ENCODE measurements around the gene TDRD12.

The TDRD12 gene

GRCh38 chr19:32691291-32691951 lies 28.1 kb upstream of the TDRD12 start, which contains the start of gene NUDT19 (continued):
- TF ChIP-seq GLIS2 (tag by site-specific recombination; IDR thresholded peaks at IDR 0.05) (peak; percentile 97), REST (tag by site-specific recombination; IDR thresholded peaks at IDR 0.05) (no peak; the same call in 1 of the 2 replicates), ZNF335 (tag by site-specific recombination; conservative IDR thresholded peaks at IDR 0.05) (peak; percentile 100), ZSCAN30 (tag by site-specific recombination; IDR thresholded peaks at IDR 0.05) (peak; percentile 90; the same call in 1 of the 2 replicates), ZNF174 (tag by site-specific recombination; IDR thresholded peaks at IDR 0.05) (no peak), MYNN (tag by site-specific recombination; IDR thresholded peaks at IDR 0.05; ENCODE audit: borderline replicate concordance) (no peak), ZNF132 (tag by site-specific recombination; IDR thresholded peaks at IDR 0.05; ENCODE audit: borderline replicate concordance) (no peak), ZNF600 (tag by site-specific recombination; IDR thresholded peaks at IDR 0.05) (peak; percentile 93), ZNF664 (tag by site-specific recombination; IDR thresholded peaks at IDR 0.05) (peak; percentile 58; the same call in 1 of the 2 replicates), MZF1 (tag by site-specific recombination; IDR thresholded peaks at IDR 0.05; ENCODE audit: borderline replicate concordance) (no peak), ZBTB11 (tag by site-specific recombination; conservative IDR thresholded peaks at IDR 0.05; ENCODE audit: low read depth) (peak; percentile 57), ZNF677 (tag by site-specific recombination; IDR thresholded peaks at IDR 0.05) (no peak), ZNF76 (tag by site-specific recombination; IDR thresholded peaks at IDR 0.05; ENCODE audit: borderline replicate concordance, low read depth) (peak; percentile 58), ZNF518A (tag by site-specific recombination; conservative IDR thresholded peaks at IDR 0.05; ENCODE audit: low read depth) (peak; percentile 36; the same call in 1 of the 2 replicates), ZNF404 (tag by site-specific recombination; IDR thresholded peaks at IDR 0.05) (no peak), ZSCAN23 (tag by site-specific recombination; IDR thresholded peaks at IDR 0.05) (no peak), ZNF513 (tag by site-specific recombination; IDR thresholded peaks at IDR 0.05) (no peak), ZNF629 (tag by site-specific recombination; IDR thresholded peaks at IDR 0.05) (peak; percentile 74), KLF10 (tag by site-specific recombination; IDR thresholded peaks at IDR 0.05) (peak; percentile 91; the same call in 1 of the 2 replicates), ZNF830 (tag by site-specific recombination; IDR thresholded peaks at IDR 0.05; ENCODE audit: low read depth) (no peak), INSM2 (tag by site-specific recombination; IDR thresholded peaks at IDR 0.05) (peak; percentile 41; the same call in 1 of the 2 replicates), SP2 (tag by site-specific recombination; IDR thresholded peaks at IDR 0.05) (peak; percentile 92), ZNF777 (tag by site-specific recombination; IDR thresholded peaks at IDR 0.05; ENCODE audit: borderline replicate concordance) (0 out of 2 replicates have a peak, but pooled peaks have one; percentile 43)
